Suprapubic skin (tissue), 4 donors: Measurements from ENCODE around the gene RPAP2. TPM values are rescaled to one million over a fixed set of nuclear protein-coding genes. Genes with fewer than 3 reads are reported as not detected.

ENCODE experiments used
- DNase-seq, 2 donors: peaks; one replicate each; pipeline ENCODE4 v3.0.0-alpha.2; 2019; ENCODE audit warnings: low spot score in 2 of 2
- H3K27ac ChIP-seq: fragments of 200-600 bp; sonication (generic); one replicate; pipeline ENCODE4 v1.5.1; 2019
- H3K27me3 ChIP-seq: fragments of 200-600 bp; sonication (generic); one replicate; pipeline ENCODE4 v1.5.1; 2019
- H3K36me3 ChIP-seq: fragments of 200-600 bp; sonication (generic); one replicate; pipeline ENCODE4 v1.5.1; 2019
- H3K4me1 ChIP-seq: fragments of 200-600 bp; sonication (generic); one replicate; pipeline ENCODE4 v1.5.1; 2019
- H3K4me3 ChIP-seq: fragments of 200-600 bp; sonication (generic); one replicate; pipeline ENCODE4 v1.5.1; 2019; ENCODE audit warnings: mild to moderate bottlenecking
- H3K9me3 ChIP-seq: fragments of 200-600 bp; sonication (generic); one replicate; pipeline ENCODE4 v1.5.1; 2019
- CTCF ChIP-seq, 2 donors: fragments of 200-600 bp in 1 of 2; fragments of 450-650 bp in 1 of 2; sonication (generic) in 1 of 2; IDR thresholded peaks; one replicate each; pipeline ENCODE4 v1.5.1; 2016 to 2019; ENCODE audit warnings: antibody characterized with exemption in 2 of 2, mild to moderate bottlenecking in 1 of 2, moderate library complexity in 1 of 2
- EP300 ChIP-seq: sonication (generic); formaldehyde crosslinking; IDR thresholded peaks from one replicate; pipeline ENCODE4 v1.6.1; 2017; ENCODE audit warnings: antibody characterized with exemption
- POLR2A ChIP-seq, 2 donors: fragments of 450-650 bp; IDR thresholded peaks; one replicate each; pipeline ENCODE4 v1.6.1; 2017; ENCODE audit warnings: antibody characterized with exemption in 2 of 2, mild to moderate bottlenecking in 2 of 2, moderate library complexity in 2 of 2
- POLR2AphosphoS5 ChIP-seq, 3 donors: sonication (generic); formaldehyde crosslinking; IDR thresholded peaks; one replicate each; pipeline ENCODE4 v1.6.1; 2017; ENCODE audit warnings: antibody characterized with exemption in 3 of 3
- WGBS: methylation state at CpG from one replicate; pipeline ENCODE4 v1.1.5; 2018; 5-methylcytosine and 5-hydroxymethylcytosine counted together
- total RNA-seq, 4 donors: library from RNA; depleted of rRNA; stranded (reverse); fragments of >200 nt; gene quantifications; one replicate each; pipeline ENCODE4 v1.1.0, GENCODE V29; 2016

Gene RPAP2
- total RNA-seq, 4 donors from 2014 or later, result 6.8 to 10.5 (median 9.0) TPM

- 80% methylated on average over 1 of the region's 1 CpG for WGBS
- no peaks in the 10 kb centered on the region for H3K4me1 ChIP-seq
- no peak overlapping the region for H3K4me3 ChIP-seq
- TF ChIP-seq CTCF (IDR thresholded peaks at IDR 0.05) (no peak), POLR2AphosphoS5 (IDR thresholded peaks at IDR 0.05) (no peak), POLR2A (IDR thresholded peaks at IDR 0.05) (no peak)
- H3K27ac ChIP-seq, result no peak overlapping the region
- peaks cover 72% of the 10 kb centered on the region for H3K36me3 ChIP-seq
- DNase-seq, result no peak
- peaks cover 15% of the 10 kb centered on the region for H3K9me3 ChIP-seq
- no peaks in the 10 kb centered on the region for H3K27me3 ChIP-seq
These were observed 27.8 kb downstream of the RPAP2 start for GRCh38 chr1:92326681-92327080.

- H3K4me1 ChIP-seq, result no peaks in the 10 kb centered on the region
- no peak for DNase-seq
- H3K9me3 ChIP-seq, result peaks cover 15% of the 10 kb centered on the region
- WGBS, result 96% methylated on average over 4 of the region's 4 CpGs
- TF ChIP-seq EP300, result no peak
- no peak for TF ChIP-seq CTCF (IDR thresholded peaks at IDR 0.05)
- no peak for TF ChIP-seq POLR2AphosphoS5 (IDR thresholded peaks at IDR 0.05)
- no peak for TF ChIP-seq POLR2A (IDR thresholded peaks at IDR 0.05)
- H3K4me3 ChIP-seq, result no peak overlapping the region
- H3K27ac ChIP-seq, result no peak overlapping the region
- no peaks in the 10 kb centered on the region for H3K27me3 ChIP-seq
- peaks cover 62% of the 10 kb centered on the region for H3K36me3 ChIP-seq
These were observed 28.9 kb downstream of the RPAP2 start for GRCh38 chr1:92327794-92328193.

DNA sequence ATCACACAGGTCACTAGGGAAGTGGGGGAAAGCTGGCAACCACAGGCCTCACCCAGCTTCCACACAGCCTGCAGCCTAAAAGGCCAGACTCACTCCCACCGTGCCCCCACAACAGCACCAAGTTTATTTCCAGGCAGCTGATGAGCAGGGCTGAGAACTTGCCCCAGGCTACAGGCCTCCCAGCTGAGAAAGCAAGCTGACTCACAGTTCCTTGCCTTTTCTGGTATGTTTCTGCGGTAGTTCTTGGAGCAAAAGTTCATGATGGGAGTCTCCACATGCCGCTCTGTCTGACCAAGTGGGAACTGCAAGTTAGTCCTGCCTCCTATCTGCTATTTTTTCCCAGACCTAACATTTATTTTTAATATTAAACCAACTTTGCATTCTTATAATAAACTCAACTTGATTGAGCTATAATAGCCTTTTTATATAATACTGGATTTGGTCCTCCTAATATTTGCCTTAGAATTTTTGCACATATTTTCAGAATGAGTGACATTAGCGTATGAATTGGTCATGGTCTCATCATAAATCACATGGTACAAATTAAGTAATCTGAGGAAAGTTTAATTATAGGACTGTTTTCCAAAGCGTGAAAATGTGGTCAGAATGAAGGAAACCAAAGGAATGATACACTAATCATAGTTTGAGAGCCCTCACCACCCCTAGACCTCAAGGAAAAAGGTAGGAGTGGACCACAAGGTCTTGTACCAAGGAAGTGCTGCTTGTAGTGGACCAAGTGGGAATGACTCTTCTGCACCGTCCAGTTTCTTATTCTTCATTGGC is 30.7 kb downstream of the RPAP2 start:
- Histone ChIP-seq H3K9me3 (peaks cover 15% of the 10 kb centered on the region), H3K27ac (no peak overlapping the region), H3K4me1 (no peaks in the 10 kb centered on the region), H3K36me3 (peaks cover 52% of the 10 kb centered on the region), H3K4me3 (no peak overlapping the region), H3K27me3 (no peaks in the 10 kb centered on the region)
- 98% methylated on average over 6 of the region's 6 CpGs for WGBS
- TF ChIP-seq POLR2A (IDR thresholded peaks at IDR 0.05) (no peak), EP300 (no peak), POLR2AphosphoS5 (IDR thresholded peaks at IDR 0.05) (no peak), CTCF (IDR thresholded peaks at IDR 0.05) (no peak)
- no peak for DNase-seq

GRCh38 chr1:92333668-92334067 is 34.8 kb downstream of the RPAP2 start:
- no peak for DNase-seq
- H3K4me1 ChIP-seq, result no peaks in the 10 kb centered on the region
- H3K27me3 ChIP-seq, result no peaks in the 10 kb centered on the region
- whole genome bisulfite sequencing, result 64% methylated on average over 3 of the region's 3 CpGs
- TF ChIP-seq CTCF (IDR thresholded peaks at IDR 0.05) (no peak), POLR2A (IDR thresholded peaks at IDR 0.05) (no peak), EP300 (no peak), POLR2AphosphoS5 (IDR thresholded peaks at IDR 0.05) (no peak)
- no peak overlapping the region for H3K27ac ChIP-seq
- peaks cover 35% of the 10 kb centered on the region for H3K36me3 ChIP-seq
- no peak overlapping the region for H3K4me3 ChIP-seq
- peaks cover 7% of the 10 kb centered on the region for H3K9me3 ChIP-seq

- TF ChIP-seq POLR2A (IDR thresholded peaks at IDR 0.05), result no peak
- no peak for TF ChIP-seq CTCF (IDR thresholded peaks at IDR 0.05)
- no peak for TF ChIP-seq EP300
- TF ChIP-seq POLR2AphosphoS5 (IDR thresholded peaks at IDR 0.05), result no peak
- 73% methylated on average over 1 of the region's 1 CpG for WGBS
- no peaks in the 10 kb centered on the region for H3K4me1 ChIP-seq
- no peak for DNase-seq
- H3K9me3 ChIP-seq, result no peaks in the 10 kb centered on the region
- H3K36me3 ChIP-seq, result peaks cover 22% of the 10 kb centered on the region
- no peaks in the 10 kb centered on the region for H3K27me3 ChIP-seq
- no peak overlapping the region for H3K27ac ChIP-seq
- H3K4me3 ChIP-seq, result no peak overlapping the region
These were observed 41.3 kb downstream of the RPAP2 start for GRCh38 chr1:92340154-92340553.
